Body of pancreas (tissue), 4 donors: ENCODE data around the gene CLIC6. TPM values are rescaled to one million over a fixed set of nuclear protein-coding genes. Genes with fewer than 3 reads are reported as not detected.
"Not testable (repeated sequence)": the region's sequence is repeated elsewhere in the genome, so short reads cannot be mapped to it uniquely, and the experiment has no call there.

Experiments
- ATAC-seq: fragments of 150-250 bp; one replicate; pipeline ENCODE4 v1.9.1; 2016
- DNase-seq, 4 donors: peaks; one replicate each; pipeline ENCODE4 v3.0.0-alpha.2; 2019
- H3K27ac ChIP-seq, 4 donors: fragments of 200-600 bp; sonication (generic); 1 replicate in 3 of 4; 2 replicates in 1 of 4; pipeline versions ENCODE4 v1.5.1 to v1.6.1; 2016 to 2019; ENCODE audit warnings: mild to moderate bottlenecking in 1 of 4, mixed read lengths in 1 of 4, moderate library complexity in 1 of 4
- H3K27me3 ChIP-seq, 2 donors: fragments of 200-600 bp; sonication (generic); one replicate each; pipeline ENCODE4 v1.6.0; 2016; ENCODE audit warnings: mild to moderate bottlenecking in 1 of 2
- H3K36me3 ChIP-seq, 2 donors: fragments of 200-600 bp; sonication (generic); replicated peaks in 1 of 2; 2 replicates each; pipeline ENCODE4 v1.5.1; 2016; ENCODE audit warnings: low read depth in 2 of 2; ENCODE audit not compliant: insufficient read depth in 1 of 2
- H3K4me1 ChIP-seq: fragments of 200-600 bp; sonication (generic); one replicate; pipeline ENCODE4 v1.6.0; 2016
- H3K4me3 ChIP-seq, 2 donors: fragments of 200-600 bp; sonication (generic); 1 replicate in 1 of 2; 2 replicates in 1 of 2; pipeline ENCODE4 v1.5.1; 2016 to 2019
- H3K9me3 ChIP-seq, 3 donors: fragments of 200-600 bp; sonication (generic); 1 replicate in 2 of 3; 2 replicates in 1 of 3; pipeline ENCODE4 v1.5.1; 2016
- CTCF ChIP-seq, 7 experiments: fragments of 450-650 bp in 4 of 7; fragments of 200-600 bp in 3 of 7; sonication (generic) in 3 of 7; IDR thresholded peaks; one replicate each; pipeline ENCODE4 v1.5.1; 2016 to 2019; ENCODE audit warnings: antibody characterized with exemption in 7 of 7
- POLR2A ChIP-seq, 3 donors: fragments of 450-650 bp; IDR thresholded peaks; one replicate each; pipeline ENCODE4 v1.6.1; 2016; ENCODE audit warnings: antibody characterized with exemption in 3 of 3, mild to moderate bottlenecking in 2 of 3
- WGBS, 2 donors: methylation state at CpG; one replicate each; pipeline ENCODE4 v1.1.5; 2017; 5-methylcytosine and 5-hydroxymethylcytosine counted together
- intact Hi-C: fragments of 100-400 bp; cut with DNase I; formaldehyde crosslinking; loops from one replicate; pipeline ENCODE4 v1.15.1; 2023
- total RNA-seq, 2 donors: library from RNA; depleted of rRNA; stranded (reverse); fragments of >200 nt; gene quantifications; one replicate each; pipeline ENCODE4 v1.1.0, GENCODE V29; 2016

The CLIC6 gene
- total RNA-seq, 2 donors from 2014 or later, result 0.99 to 1.8 TPM

- peak; percentile 15 for ATAC-seq
- intact Hi-C loops, result no loop called here
- H3K36me3 ChIP-seq, result no peaks in the 10 kb centered on the region
- DNase-seq, result no peak
- no peaks in the 10 kb centered on the region for H3K9me3 ChIP-seq
- peaks cover 0 to 14% of the 10 kb centered on the region in 2 donors for H3K27me3 ChIP-seq
- H3K4me3 ChIP-seq, result no peak overlapping the region
- peaks cover 22% of the 10 kb centered on the region for H3K4me1 ChIP-seq
- 13 to 22% methylated on average over 47 to 53 of the region's 74 CpGs for WGBS, 2 donors
- peak overlapping the region in 3 of 4 donors; percentile 44 to 61 (median 52) for H3K27ac ChIP-seq
- TF ChIP-seq CTCF (IDR thresholded peaks at IDR 0.05) (no peak), POLR2A (IDR thresholded peaks at IDR 0.05) (no peak)
Measured at GRCh38 chr21:34669149-34669879, 520 bp downstream of the CLIC6 start.

- H3K36me3 ChIP-seq, DNase-seq, H3K9me3 ChIP-seq, intact Hi-C loops: not testable (repeated sequence)
- Histone ChIP-seq H3K27me3 (peaks cover 0 to 14% of the 10 kb centered on the region in 2 donors), H3K27ac (peak overlapping the region in 3 of 4 donors; percentile 44 to 61 (median 52)), H3K4me3 (peak overlapping the region in 1 of 2 donors; percentile 11), H3K4me1 (peaks cover 22% of the 10 kb centered on the region)
- peak; percentile 16 for ATAC-seq
- WGBS, 2 donors, result 2 to 9% methylated on average over 17 to 20 of the region's 46 CpGs
Measured at GRCh38 chr21:34669880-34670219, 1.1 kb downstream of the CLIC6 start.

GRCh38 chr21:34670220-34670961, 1.6 kb downstream of the CLIC6 start:
- Histone ChIP-seq H3K4me3 (peak overlapping the region; percentile 5 to 11), H3K36me3 (no peaks in the 10 kb centered on the region), H3K9me3 (no peaks in the 10 kb centered on the region), H3K27ac (peak overlapping the region in 3 of 4 donors; percentile 44 to 61 (median 52)), H3K4me1 (peaks cover 22% of the 10 kb centered on the region), H3K27me3 (peaks cover 0 to 14% of the 10 kb centered on the region in 2 donors)
- DNase-seq (no peak), ATAC-seq (peak; percentile 62)
- intact Hi-C loops, result no loop called here
- 3 to 4% methylated on average over 15 to 70 of the region's 70 CpGs for WGBS, 2 donors
- peak in 1 of 7 experiments; percentile 4 for TF ChIP-seq CTCF (IDR thresholded peaks at IDR 0.05)
- peak in 1 of 3 donors; percentile 7 for TF ChIP-seq POLR2A (IDR thresholded peaks at IDR 0.05)

DNA sequence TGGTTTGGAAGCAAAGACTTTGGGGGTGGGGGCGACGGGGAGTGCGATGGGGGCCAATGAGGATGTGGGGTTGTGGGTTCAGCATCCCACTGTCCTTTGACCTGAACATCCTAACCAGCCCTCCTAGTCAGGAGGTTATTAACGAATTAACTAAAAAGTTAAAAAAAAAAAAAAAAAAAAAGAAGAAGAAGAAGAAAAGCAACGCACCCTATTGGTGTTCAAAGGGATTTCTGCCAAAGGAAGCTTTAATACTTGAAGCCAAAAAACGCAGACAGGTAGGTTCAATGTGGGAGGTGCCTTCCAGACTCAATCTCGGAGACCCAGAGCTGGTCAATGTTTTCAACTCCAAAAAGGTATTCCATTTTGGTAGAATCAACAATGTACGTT, 2.2 kb downstream of the CLIC6 start:
- DNase-seq (no peak), ATAC-seq (no peak)
- H3K27me3 ChIP-seq, result peaks cover 0 to 14% of the 10 kb centered on the region in 2 donors
- no peak overlapping the region for H3K4me3 ChIP-seq
- H3K4me1 ChIP-seq, result peaks cover 22% of the 10 kb centered on the region
- 9 to 16% methylated on average over 5 to 8 of the region's 8 CpGs for WGBS, 2 donors
- H3K27ac ChIP-seq, result peak overlapping the region in 1 of 4 donors; percentile 61
- TF ChIP-seq POLR2A (IDR thresholded peaks at IDR 0.05) (no peak), CTCF (IDR thresholded peaks at IDR 0.05) (peak in 1 of 7 experiments; percentile 10)
- H3K9me3 ChIP-seq, result no peaks in the 10 kb centered on the region
- H3K36me3 ChIP-seq, result no peaks in the 10 kb centered on the region
- intact Hi-C loops, result no loop called here

DNA sequence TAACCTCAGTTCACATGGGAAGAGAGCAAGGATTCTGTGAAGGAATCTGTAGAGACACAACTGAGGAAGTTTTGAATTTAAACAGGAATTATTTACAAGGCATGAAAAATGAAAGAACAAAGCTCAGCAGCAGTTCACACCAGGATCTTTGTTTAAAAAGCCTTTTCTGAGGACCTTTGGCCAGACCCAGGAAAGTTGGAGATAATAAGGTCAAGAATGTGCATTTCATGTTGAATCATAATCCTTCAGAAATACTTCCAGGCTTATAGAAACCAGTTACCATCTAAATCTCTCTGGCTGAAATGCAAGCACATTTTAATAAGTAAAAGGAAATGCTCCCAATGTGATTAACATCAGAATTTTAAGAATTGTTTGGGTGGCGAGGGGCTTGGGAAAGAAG, 2.7 kb downstream of the CLIC6 start:
- Histone ChIP-seq H3K4me1 (peaks cover 22% of the 10 kb centered on the region), H3K27ac (no peak overlapping the region), H3K9me3 (no peaks in the 10 kb centered on the region), H3K27me3 (peaks cover 0 to 14% of the 10 kb centered on the region in 2 donors), H3K4me3 (no peak overlapping the region), H3K36me3 (no peaks in the 10 kb centered on the region)
- intact Hi-C loops, result no loop called here
- WGBS, 2 donors, result 68 to 88% methylated on average over 1 of the region's 1 CpG
- ATAC-seq, result no peak
- TF ChIP-seq POLR2A (IDR thresholded peaks at IDR 0.05), result no peak
- no peak for TF ChIP-seq CTCF (IDR thresholded peaks at IDR 0.05)
- no peak for DNase-seq
